Transverse colon (tissue), 3 donors: ENCODE results near the gene PGLYRP4.

Source experiments
- CTCF ChIP-seq, 5 experiments: fragments of 200-600 bp in 3 of 5; fragments of 450-650 bp in 2 of 5; sonication (generic) in 3 of 5; IDR thresholded peaks; 1 replicate in 2 of 5; 2 replicates in 3 of 5; pipeline ENCODE4 v1.5.1; 2016 to 2017; ENCODE audit warnings: antibody characterized with exemption in 5 of 5, inconsistent platforms in 3 of 5, mild to moderate bottlenecking in 2 of 5, moderate library complexity in 1 of 5
- POLR2A ChIP-seq: fragments of 450-650 bp; IDR thresholded peaks from one replicate; pipeline ENCODE4 v1.6.1; 2016; ENCODE audit warnings: antibody characterized with exemption, mild to moderate bottlenecking, moderate library complexity

- no peak for TF ChIP-seq POLR2A
- no peak for TF ChIP-seq CTCF (IDR thresholded peaks at IDR 0.05)
Observed at GRCh38 chr1:153367090-153367489, 18.4 kb upstream of the PGLYRP4 start.
